HepG2 (cell line): ENCODE results near the gene GRAMD1A. TPM values are rescaled to one million over a fixed set of nuclear protein-coding genes. Genes with fewer than 3 reads are reported as not detected.
A peak's percentile ranks its signal among the peaks of the same experiment; 100 is the strongest.

ENCODE experiments used
- EHMT2 ChIP-seq: fragments of 200-600 bp; sonication (generic); IDR thresholded peaks from 2 replicates; pipeline ENCODE4 v1.7.0; 2017; ENCODE audit warnings: antibody characterized with exemption, low read depth, low read length, borderline replicate concordance
- ETV5 ChIP-seq: IDR thresholded peaks from 2 replicates; pipeline ENCODE4 v1.6.1; 2018; ENCODE audit warnings: missing biosample characterization, missing genetic modification reagents, inconsistent platforms, borderline replicate concordance
- ETV6 ChIP-seq: sonication (generic); formaldehyde crosslinking; conservative IDR thresholded peaks from 2 replicates; pipeline ENCODE4 v1.4.0; 2020; ENCODE audit warnings: missing genetic modification reagents
- FOXJ3 ChIP-seq: sonication (generic); formaldehyde crosslinking; IDR thresholded peaks from 2 replicates; pipeline ENCODE4 v1.4.0; 2020; ENCODE audit warnings: missing genetic modification reagents, mild to moderate bottlenecking, borderline replicate concordance
- FOXK1 ChIP-seq: sonication (generic); formaldehyde crosslinking; IDR thresholded peaks from 2 replicates; pipeline ENCODE4 v1.4.0; 2020; ENCODE audit warnings: low read depth, missing genetic modification reagents, borderline replicate concordance
- FOXO1 ChIP-seq: sonication (generic); formaldehyde crosslinking; IDR thresholded peaks from 2 replicates; pipeline ENCODE4 v1.4.0; 2020; ENCODE audit warnings: missing genetic modification reagents
- GTF2F1 ChIP-seq: fragments of 150-350 bp; IDR thresholded peaks from 2 replicates; pipeline ENCODE4 v1.6.1; 2014; ENCODE audit warnings: low read length
- IKZF1 ChIP-seq: fragments of 450-650 bp; IDR thresholded peaks from 2 replicates; pipeline ENCODE4 v1.7.1; 2016
- MEIS1 ChIP-seq: sonication (generic); formaldehyde crosslinking; IDR thresholded peaks from 2 replicates; pipeline ENCODE4 v1.9.0; 2021; ENCODE audit warnings: mild to moderate bottlenecking, missing genetic modification reagents, moderate library complexity, borderline replicate concordance
- MYNN ChIP-seq: sonication (generic); formaldehyde crosslinking; IDR thresholded peaks from 2 replicates; pipeline ENCODE4 v1.4.0; 2020; ENCODE audit warnings: mild to moderate bottlenecking, low read depth, missing genetic modification reagents
- NFATC3 ChIP-seq: sonication (generic); formaldehyde crosslinking; IDR thresholded peaks from 2 replicates; pipeline ENCODE4 v1.5.1; 2020; ENCODE audit warnings: mild to moderate bottlenecking, missing genetic modification reagents
- NR2F1 ChIP-seq, 2 experiments: fragments of 450-650 bp in 1 of 2; formaldehyde crosslinking in 1 of 2; IDR thresholded peaks; 2 replicates each; pipeline versions ENCODE4 v1.5.0 to v1.6.1; 2016 to 2020; ENCODE audit warnings: mild to moderate bottlenecking in 1 of 2, missing compliant biosample characterization in 1 of 2, missing genetic modification reagents in 1 of 2, moderate library complexity in 1 of 2
- NR2F6 ChIP-seq, 2 experiments: IDR thresholded peaks; 2 replicates each; pipeline ENCODE4 v1.6.1; 2016; ENCODE audit warnings: antibody characterized with exemption in 1 of 2, mild to moderate bottlenecking in 1 of 2
- PHF5A ChIP-seq: IDR thresholded peaks from one replicate; pipeline ENCODE4 v1.6.1; 2018; ENCODE audit warnings: low read depth, missing genetic modification reagents; ENCODE audit not compliant: unreplicated experiment
- PPARG ChIP-seq: conservative IDR thresholded peaks from 2 replicates; pipeline ENCODE4 v1.6.1; 2016; ENCODE audit warnings: missing biosample characterization, missing genetic modification reagents
- PRPF4 ChIP-seq: fragments of 200-400 bp; formaldehyde crosslinking; IDR thresholded peaks from 2 replicates; pipeline ENCODE4 v1.6.1; 2016; ENCODE audit warnings: low read length, low read depth; ENCODE audit not compliant: poor library complexity, severe bottlenecking
- SIX4 ChIP-seq: sonication (generic); formaldehyde crosslinking; IDR thresholded peaks from 2 replicates; pipeline ENCODE4 v1.4.0; 2020; ENCODE audit warnings: missing genetic modification reagents
- SNAPC4 ChIP-seq: sonication (generic); formaldehyde crosslinking; IDR thresholded peaks from 2 replicates; pipeline ENCODE4 v1.4.0; 2020; ENCODE audit warnings: mild to moderate bottlenecking, missing genetic modification reagents
- TCF12 ChIP-seq, 2 experiments: fragments of 450-650 bp in 1 of 2; sonication (generic) in 1 of 2; formaldehyde crosslinking in 1 of 2; IDR thresholded peaks; 2 replicates each; pipeline versions ENCODE4 v1.6.1 to v1.8.0; 2017 to 2022; ENCODE audit warnings: antibody characterized with exemption in 1 of 2, mild to moderate bottlenecking in 1 of 2, missing genetic modification reagents in 1 of 2, moderate library complexity in 1 of 2
- TFAP4 ChIP-seq: sonication (generic); IDR thresholded peaks from 2 replicates; pipeline ENCODE4 v1.6.1; 2016; ENCODE audit warnings: low read depth, borderline replicate concordance
- ZEB1 ChIP-seq: IDR thresholded peaks from 2 replicates; pipeline ENCODE4 v1.6.1; 2012; ENCODE audit warnings: mild to moderate bottlenecking, low read depth, inconsistent platforms; ENCODE audit not compliant: insufficient replicate concordance
- ZNF101 ChIP-seq: sonication (generic); formaldehyde crosslinking; IDR thresholded peaks from 2 replicates; pipeline ENCODE4 v1.4.0; 2020; ENCODE audit warnings: mild to moderate bottlenecking, low read depth, missing genetic modification reagents, borderline replicate concordance
- ZNF431 ChIP-seq: sonication (generic); formaldehyde crosslinking; IDR thresholded peaks from 2 replicates; pipeline ENCODE4 v1.9.0; 2022; ENCODE audit warnings: missing genetic modification reagents, low read depth, mild to moderate bottlenecking, borderline replicate concordance
- ZNF713 ChIP-seq: sonication (generic); formaldehyde crosslinking; IDR thresholded peaks from 2 replicates; pipeline ENCODE4 v1.4.0; 2020; ENCODE audit warnings: mild to moderate bottlenecking, missing genetic modification reagents
- ZNF747 ChIP-seq: sonication (generic); formaldehyde crosslinking; IDR thresholded peaks from 2 replicates; pipeline ENCODE4 v1.8.1; 2023; ENCODE audit warnings: missing genetic modification reagents, mild to moderate bottlenecking, borderline replicate concordance
- polyA plus RNA-seq, 8 experiments: library from polyadenylated mRNA; depleted of rRNA in 3 of 8; stranded (reverse) in 7 of 8; unstranded in 1 of 8; fragments of >200 nt; fragmentation: Illumina TruSeq in 4 of 8; extraction: Trizol in 4 of 8; gene quantifications; 2 replicates each; pipeline versions ENCODE4 v1.2.1 to v1.2.3, GENCODE V29; 2011 to 2016; ENCODE audit warnings: low read depth in 4 of 8, missing spikeins in 1 of 8, mixed read lengths in 1 of 8; ENCODE audit not compliant: insufficient read depth in 1 of 8
- total RNA-seq, 5 experiments: library from RNA; depleted of rRNA; stranded (reverse); fragments of >200 nt; fragmentation: Illumina TruSeq; extraction: Trizol; gene quantifications; 2 replicates each; pipeline ENCODE4 v1.2.3, GENCODE V29; 2016; ENCODE audit warnings: low read depth in 1 of 5

GRAMD1A gene
- total and polyA plus RNA-seq, 2 of the 13 experiments (the other 11 are each of a cell fraction or from before 2014, with no cell fraction given), result 14.7 to 181 TPM

- TF ChIP-seq PHF5A (CRISPR knock-in tag) (no peak), SNAPC4 (CRISPR knock-in tag) (no peak), IKZF1 (no peak), FOXO1 (CRISPR knock-in tag) (no peak), EHMT2 (no peak), SIX4 (CRISPR knock-in tag) (no peak), NFATC3 (CRISPR knock-in tag) (no peak), MEIS1 (CRISPR knock-in tag) (no peak), FOXK1 (no peak), ZNF747 (no peak), NR2F6 (IDR thresholded peaks at IDR 0.05) (no peak), NR2F6 (CRISPR knock-in tag; IDR thresholded peaks at IDR 0.05) (peak; percentile 18; the same call in 1 of the 2 replicates), ZNF431 (CRISPR knock-in tag) (peak; percentile 65; the same call in 1 of the 2 replicates), ETV5 (peak; percentile 70), NR2F1 (CRISPR knock-in tag; IDR thresholded peaks at IDR 0.05) (no peak), TFAP4 (no peak), MYNN (CRISPR knock-in tag) (no peak), ZNF713 (CRISPR knock-in tag) (no peak), GTF2F1 (no peak), TCF12 (IDR thresholded peaks at IDR 0.05) (no peak), TCF12 (CRISPR knock-in tag; IDR thresholded peaks at IDR 0.05) (no peak), ETV6 (CRISPR knock-in tag) (no peak), ZNF101 (CRISPR knock-in tag) (no peak), FOXJ3 (CRISPR knock-in tag) (no peak), ZEB1 (no peak), PPARG (CRISPR knock-in tag) (no peak), PRPF4 (no peak)
These were observed 751 bp downstream of the GRAMD1A start (continued) for GRCh38 chr19:35000647-35001501.
